Suprapubic skin (tissue), 4 donors: ENCODE results near the gene PRKN. TPM values are rescaled to one million over a fixed set of nuclear protein-coding genes. Genes with fewer than 3 reads are reported as not detected.

Experiments used
- DNase-seq, 2 donors: peaks; one replicate each; pipeline ENCODE4 v3.0.0-alpha.2; 2019; ENCODE audit warnings: low spot score in 2 of 2
- H3K27ac ChIP-seq: fragments of 200-600 bp; sonication (generic); one replicate; pipeline ENCODE4 v1.5.1; 2019
- H3K27me3 ChIP-seq: fragments of 200-600 bp; sonication (generic); one replicate; pipeline ENCODE4 v1.5.1; 2019
- H3K36me3 ChIP-seq: fragments of 200-600 bp; sonication (generic); one replicate; pipeline ENCODE4 v1.5.1; 2019
- H3K4me1 ChIP-seq: fragments of 200-600 bp; sonication (generic); one replicate; pipeline ENCODE4 v1.5.1; 2019
- H3K4me3 ChIP-seq: fragments of 200-600 bp; sonication (generic); one replicate; pipeline ENCODE4 v1.5.1; 2019; ENCODE audit warnings: mild to moderate bottlenecking
- H3K9me3 ChIP-seq: fragments of 200-600 bp; sonication (generic); one replicate; pipeline ENCODE4 v1.5.1; 2019
- EP300 ChIP-seq: sonication (generic); formaldehyde crosslinking; IDR thresholded peaks from one replicate; pipeline ENCODE4 v1.6.1; 2017; ENCODE audit warnings: antibody characterized with exemption
- POLR2A ChIP-seq, 2 donors: fragments of 450-650 bp; IDR thresholded peaks; one replicate each; pipeline ENCODE4 v1.6.1; 2017; ENCODE audit warnings: antibody characterized with exemption in 2 of 2, mild to moderate bottlenecking in 2 of 2, moderate library complexity in 2 of 2
- POLR2AphosphoS5 ChIP-seq, 3 donors: sonication (generic); formaldehyde crosslinking; IDR thresholded peaks; one replicate each; pipeline ENCODE4 v1.6.1; 2017; ENCODE audit warnings: antibody characterized with exemption in 3 of 3
- WGBS: methylation state at CpG from one replicate; pipeline ENCODE4 v1.1.5; 2018; 5-methylcytosine and 5-hydroxymethylcytosine counted together
- total RNA-seq, 4 donors: library from RNA; depleted of rRNA; stranded (reverse); fragments of >200 nt; gene quantifications; one replicate each; pipeline ENCODE4 v1.1.0, GENCODE V29; 2016
- TF ChIP-seq, protein P1 (sequence below), 2 donors: fragments of 200-600 bp in 1 of 2; fragments of 450-650 bp in 1 of 2; sonication (generic) in 1 of 2; IDR thresholded peaks; one replicate each; pipeline ENCODE4 v1.5.1; 2016 to 2019; ENCODE audit warnings: antibody characterized with exemption in 2 of 2, mild to moderate bottlenecking in 1 of 2, moderate library complexity in 1 of 2

The PRKN gene
- total RNA-seq, 4 donors from 2014 or later, result 7.2 to 22.8 (median 14.4) TPM

GRCh38 chr6:161393839-161394364 lies 1333.7 kb downstream of the PRKN start:
- WGBS, result 6% methylated on average over 7 of the region's 7 CpGs
- no peak overlapping the region for H3K4me3 ChIP-seq
- no peak for DNase-seq

GRCh38 chr6:161393292-161393691 lies 1334.3 kb downstream of the PRKN start:
- DNase-seq, result no peak
- no peaks in the 10 kb centered on the region for H3K27me3 ChIP-seq
- WGBS, result 70% methylated on average over 3 of the region's 3 CpGs
- peaks cover 16% of the 10 kb centered on the region for H3K4me1 ChIP-seq
- H3K9me3 ChIP-seq, result no peaks in the 10 kb centered on the region
- H3K36me3 ChIP-seq, result no peaks in the 10 kb centered on the region
- TF ChIP-seq EP300 (no peak), POLR2A (IDR thresholded peaks at IDR 0.05) (no peak), POLR2AphosphoS5 (IDR thresholded peaks at IDR 0.05) (no peak)
- TF ChIP-seq, protein P1, sequence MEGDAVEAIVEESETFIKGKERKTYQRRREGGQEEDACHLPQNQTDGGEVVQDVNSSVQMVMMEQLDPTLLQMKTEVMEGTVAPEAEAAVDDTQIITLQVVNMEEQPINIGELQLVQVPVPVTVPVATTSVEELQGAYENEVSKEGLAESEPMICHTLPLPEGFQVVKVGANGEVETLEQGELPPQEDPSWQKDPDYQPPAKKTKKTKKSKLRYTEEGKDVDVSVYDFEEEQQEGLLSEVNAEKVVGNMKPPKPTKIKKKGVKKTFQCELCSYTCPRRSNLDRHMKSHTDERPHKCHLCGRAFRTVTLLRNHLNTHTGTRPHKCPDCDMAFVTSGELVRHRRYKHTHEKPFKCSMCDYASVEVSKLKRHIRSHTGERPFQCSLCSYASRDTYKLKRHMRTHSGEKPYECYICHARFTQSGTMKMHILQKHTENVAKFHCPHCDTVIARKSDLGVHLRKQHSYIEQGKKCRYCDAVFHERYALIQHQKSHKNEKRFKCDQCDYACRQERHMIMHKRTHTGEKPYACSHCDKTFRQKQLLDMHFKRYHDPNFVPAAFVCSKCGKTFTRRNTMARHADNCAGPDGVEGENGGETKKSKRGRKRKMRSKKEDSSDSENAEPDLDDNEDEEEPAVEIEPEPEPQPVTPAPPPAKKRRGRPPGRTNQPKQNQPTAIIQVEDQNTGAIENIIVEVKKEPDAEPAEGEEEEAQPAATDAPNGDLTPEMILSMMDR (IDR thresholded peaks at IDR 0.05), result no peak
- H3K4me3 ChIP-seq, result no peak overlapping the region
- no peak overlapping the region for H3K27ac ChIP-seq

More at GRCh38 chr6:161393839-161394364, 1333.7 kb downstream of the PRKN start:
- TF ChIP-seq, protein P1 (IDR thresholded peaks at IDR 0.05), result peak in 1 of 2 donors; percentile 49
- no peak for TF ChIP-seq POLR2A (IDR thresholded peaks at IDR 0.05)
- no peak for TF ChIP-seq EP300
- TF ChIP-seq POLR2AphosphoS5 (IDR thresholded peaks at IDR 0.05), result no peak
- Histone ChIP-seq H3K9me3 (no peaks in the 10 kb centered on the region), H3K27ac (no peak overlapping the region), H3K27me3 (no peaks in the 10 kb centered on the region), H3K4me1 (peaks cover 16% of the 10 kb centered on the region), H3K36me3 (no peaks in the 10 kb centered on the region)

DNA sequence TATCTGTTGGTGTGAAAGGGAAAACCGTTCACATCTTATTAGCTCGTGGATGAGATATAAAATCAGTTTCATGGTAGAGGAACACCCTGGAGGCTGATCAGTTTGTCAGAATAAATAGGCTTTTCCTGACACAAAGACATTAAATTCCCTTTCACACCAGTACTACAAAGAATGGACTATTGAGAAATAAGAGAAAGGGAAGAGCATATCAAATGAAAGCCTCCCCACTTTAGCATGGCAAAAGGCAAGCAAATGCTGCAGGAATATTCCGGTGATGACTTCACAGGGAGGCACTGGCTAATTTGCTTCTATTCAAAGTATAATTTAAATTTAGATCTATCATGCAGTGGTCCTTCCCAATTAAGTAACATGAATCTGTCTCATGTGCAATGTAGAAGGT lies 1337.8 kb downstream of the PRKN start:
- Histone ChIP-seq H3K27me3 (no peaks in the 10 kb centered on the region), H3K4me1 (peaks cover 8% of the 10 kb centered on the region), H3K36me3 (no peaks in the 10 kb centered on the region), H3K9me3 (no peaks in the 10 kb centered on the region), H3K4me3 (no peak overlapping the region), H3K27ac (no peak overlapping the region)
- WGBS, result 91% methylated on average over 3 of the region's 3 CpGs
- DNase-seq, result no peak
- TF ChIP-seq EP300 (no peak), POLR2AphosphoS5 (IDR thresholded peaks at IDR 0.05) (no peak), POLR2A (IDR thresholded peaks at IDR 0.05) (no peak)
- TF ChIP-seq, protein P1 (IDR thresholded peaks at IDR 0.05), result no peak

DNA sequence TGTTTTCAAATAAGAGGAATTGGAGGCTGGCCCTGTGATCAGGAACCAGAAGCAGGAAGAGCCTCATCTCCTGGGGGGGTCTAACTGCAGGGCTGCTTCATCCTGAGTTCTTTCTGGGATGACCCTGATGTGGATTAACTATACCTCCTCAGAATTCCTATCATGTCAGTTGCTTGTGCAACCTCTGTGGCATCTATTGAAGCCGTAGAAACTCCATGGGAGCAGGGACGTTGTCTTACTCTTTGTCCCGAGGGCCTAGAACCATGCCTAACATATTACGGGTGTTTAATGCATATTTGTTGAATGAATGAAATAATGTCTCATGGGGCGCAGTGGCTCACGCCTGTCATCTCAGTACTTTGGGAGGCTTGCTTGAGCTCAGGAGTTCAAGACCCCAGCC lies 1343.6 kb downstream of the PRKN start:
- Histone ChIP-seq H3K27me3 (no peaks in the 10 kb centered on the region), H3K36me3 (no peaks in the 10 kb centered on the region), H3K9me3 (no peaks in the 10 kb centered on the region), H3K27ac (no peak overlapping the region), H3K4me1 (no peaks in the 10 kb centered on the region), H3K4me3 (no peak overlapping the region)
- WGBS, result 90% methylated on average over 5 of the region's 6 CpGs
- TF ChIP-seq EP300 (no peak), POLR2A (IDR thresholded peaks at IDR 0.05) (no peak), POLR2AphosphoS5 (IDR thresholded peaks at IDR 0.05) (no peak)
- TF ChIP-seq, protein P1 (IDR thresholded peaks at IDR 0.05), result no peak
- DNase-seq, result no peak

DNA sequence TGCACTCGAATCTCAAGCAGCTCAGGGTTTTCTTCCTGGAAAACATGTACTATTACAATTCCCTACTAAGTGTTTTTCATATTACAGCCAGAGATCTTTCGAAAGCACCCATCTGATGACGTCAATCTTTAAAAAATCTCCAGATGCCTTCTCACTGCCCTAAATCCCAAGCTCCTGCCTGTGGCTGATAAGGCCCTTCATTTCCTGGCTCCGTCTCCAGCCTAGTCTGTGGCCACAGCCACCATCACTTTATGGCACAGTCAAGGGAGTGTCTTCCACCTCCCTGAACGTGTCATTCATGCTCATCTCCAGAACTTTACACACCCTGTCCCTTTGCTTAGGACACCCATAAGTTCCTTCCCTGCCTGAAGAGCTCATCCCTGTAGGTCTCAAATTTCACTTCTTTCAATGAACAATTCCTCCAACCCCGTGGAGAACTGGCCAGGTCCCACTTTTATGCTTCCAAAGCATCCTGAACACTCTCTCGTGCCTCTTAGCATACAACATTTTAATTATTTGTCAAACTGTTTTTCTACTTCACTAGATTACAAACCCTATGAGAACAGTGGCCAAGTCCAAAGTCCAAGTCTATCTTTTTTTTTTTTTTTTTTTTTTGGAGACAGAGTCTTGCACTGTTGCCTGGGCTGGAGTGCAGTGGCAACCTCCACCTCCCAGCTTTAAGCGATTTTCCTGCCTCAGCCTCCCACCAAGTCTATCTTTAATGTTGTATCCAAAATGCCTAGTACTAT lies 1347.6 kb downstream of the PRKN start:
- no peak overlapping the region for H3K27ac ChIP-seq
- no peaks in the 10 kb centered on the region for H3K36me3 ChIP-seq
- no peak for DNase-seq
- H3K4me1 ChIP-seq, result peaks cover 10% of the 10 kb centered on the region
- WGBS, result 71% methylated on average over 8 of the region's 8 CpGs
- no peaks in the 10 kb centered on the region for H3K27me3 ChIP-seq
- no peak overlapping the region for H3K4me3 ChIP-seq
- TF ChIP-seq POLR2A (IDR thresholded peaks at IDR 0.05), result no peak
- TF ChIP-seq, protein P1 (IDR thresholded peaks at IDR 0.05), result no peak
- TF ChIP-seq POLR2AphosphoS5 (IDR thresholded peaks at IDR 0.05), result no peak
- TF ChIP-seq EP300, result no peak
- H3K9me3 ChIP-seq, result no peaks in the 10 kb centered on the region
